ENCODE measurements around the gene ARID1B.

The ARID1B gene

DNA sequence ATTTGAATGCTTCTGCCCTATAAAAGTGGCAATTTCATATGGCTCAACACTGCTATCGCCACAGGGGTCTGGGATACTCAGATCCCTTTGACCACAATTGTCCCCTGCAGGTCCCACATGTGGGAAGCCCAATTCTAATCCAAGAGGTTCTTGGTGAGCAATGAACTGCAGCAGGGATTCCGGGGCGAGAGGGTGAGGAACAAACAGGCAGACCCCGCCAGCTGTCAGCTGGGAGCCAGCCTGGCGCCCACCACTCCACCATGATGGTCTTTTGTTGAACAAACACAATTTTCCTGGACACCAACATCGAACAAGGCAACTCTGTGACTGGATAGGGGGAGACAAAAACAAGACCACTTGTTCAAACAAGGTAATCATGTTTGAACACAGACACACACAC lies 465.6 kb downstream of the ARID1B start:
- no peak overlapping the region for H3K4me3 ChIP-seq (ENCODE audit: low read length)
- no peak overlapping the region for H3K9ac ChIP-seq (ENCODE audit: low read length)
- H3K9me3 ChIP-seq (ENCODE audit: control insufficient read depth, low read length): no peaks in the 10 kb centered on the region
- H3K4me1 ChIP-seq (ENCODE audit: control insufficient read depth, insufficient read depth, low read length): peaks cover 61% of the 10 kb centered on the region
- H3K27me3 ChIP-seq (replicated peaks; ENCODE audit: control insufficient read depth, insufficient read depth, low read length): no peaks in the 10 kb centered on the region
- no peak for DNase-seq (ENCODE audit: low read depth)
- H3K36me3 ChIP-seq (ENCODE audit: control insufficient read depth, insufficient read depth, low read length, severe bottlenecking): no peaks in the 10 kb centered on the region

GRCh38 chr6:157244175-157244574 lies 467.0 kb downstream of the ARID1B start:
- H3K4me1 ChIP-seq (ENCODE audit: control insufficient read depth, insufficient read depth, low read length): peaks cover 60% of the 10 kb centered on the region
- H3K27me3 ChIP-seq (replicated peaks; ENCODE audit: control insufficient read depth, insufficient read depth, low read length): no peaks in the 10 kb centered on the region
- H3K4me3 ChIP-seq (ENCODE audit: low read length): no peak overlapping the region
- H3K9ac ChIP-seq (ENCODE audit: low read length): peak overlapping the region; percentile 61
- peak; percentile 80 for DNase-seq (ENCODE audit: low read depth)
- H3K9me3 ChIP-seq (ENCODE audit: control insufficient read depth, low read length): peaks cover 3% of the 10 kb centered on the region
- no peaks in the 10 kb centered on the region for H3K36me3 ChIP-seq (ENCODE audit: control insufficient read depth, insufficient read depth, low read length, severe bottlenecking)

DNA sequence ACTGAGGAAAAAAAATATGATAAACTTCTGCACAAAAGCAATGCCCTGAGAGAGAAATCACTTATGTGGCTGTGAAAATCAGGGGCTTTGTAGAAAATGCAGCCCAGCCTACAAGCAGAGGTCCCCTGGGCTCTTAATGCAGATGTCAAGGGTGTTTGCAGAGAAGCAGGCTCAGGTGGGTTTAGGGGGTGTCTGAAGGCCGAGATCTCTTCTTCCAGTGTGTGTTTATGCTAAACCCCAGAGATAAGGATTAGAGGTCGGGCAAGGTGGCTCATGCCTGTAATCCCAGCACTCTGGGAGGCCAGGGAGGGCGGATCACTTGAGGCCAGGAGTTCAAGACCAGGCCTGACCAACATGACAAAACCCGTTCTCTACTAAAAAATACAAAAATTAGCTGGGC lies 467.6 kb downstream of the ARID1B start:
- Histone ChIP-seq H3K27me3 (replicated peaks; ENCODE audit: control insufficient read depth, insufficient read depth, low read length) (no peaks in the 10 kb centered on the region), H3K36me3 (ENCODE audit: control insufficient read depth, insufficient read depth, low read length, severe bottlenecking) (no peaks in the 10 kb centered on the region), H3K4me1 (ENCODE audit: control insufficient read depth, insufficient read depth, low read length) (peaks cover 54% of the 10 kb centered on the region), H3K4me3 (ENCODE audit: low read length) (no peak overlapping the region), H3K9me3 (ENCODE audit: control insufficient read depth, low read length) (peaks cover 3% of the 10 kb centered on the region), H3K9ac (ENCODE audit: low read length) (peak overlapping the region; percentile 61)
- no peak for DNase-seq (ENCODE audit: low read depth)

DNA sequence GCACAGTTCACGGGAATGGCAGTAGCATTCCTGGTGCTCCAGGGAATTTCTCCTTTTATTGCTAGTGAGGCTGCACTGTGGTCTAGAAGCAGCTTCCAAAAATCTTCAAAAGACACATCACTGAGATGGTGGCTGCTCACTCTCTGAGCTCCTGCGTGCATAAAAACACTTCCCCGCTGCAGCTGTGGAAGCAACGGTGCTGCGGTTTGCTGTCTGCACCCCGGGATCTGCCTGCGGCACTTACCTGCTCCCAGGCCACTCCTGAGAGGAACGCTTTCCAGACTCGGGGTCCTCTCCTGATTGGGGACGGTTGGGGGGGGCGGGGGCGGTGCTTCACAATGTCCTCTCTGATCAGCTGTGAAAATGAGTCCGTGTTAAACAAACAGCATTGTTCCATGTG lies 468.3 kb downstream of the ARID1B start:
- peak overlapping the region; percentile 61 for H3K9ac ChIP-seq (ENCODE audit: low read length)
- no peak overlapping the region for H3K4me3 ChIP-seq (ENCODE audit: low read length)
- H3K4me1 ChIP-seq (ENCODE audit: control insufficient read depth, insufficient read depth, low read length): peaks cover 48% of the 10 kb centered on the region
- peaks cover 3% of the 10 kb centered on the region for H3K9me3 ChIP-seq (ENCODE audit: control insufficient read depth, low read length)
- no peak for DNase-seq (ENCODE audit: low read depth)
- H3K36me3 ChIP-seq (ENCODE audit: control insufficient read depth, insufficient read depth, low read length, severe bottlenecking): no peaks in the 10 kb centered on the region
- peaks cover 2% of the 10 kb centered on the region for H3K27me3 ChIP-seq (replicated peaks; ENCODE audit: control insufficient read depth, insufficient read depth, low read length)

DNA sequence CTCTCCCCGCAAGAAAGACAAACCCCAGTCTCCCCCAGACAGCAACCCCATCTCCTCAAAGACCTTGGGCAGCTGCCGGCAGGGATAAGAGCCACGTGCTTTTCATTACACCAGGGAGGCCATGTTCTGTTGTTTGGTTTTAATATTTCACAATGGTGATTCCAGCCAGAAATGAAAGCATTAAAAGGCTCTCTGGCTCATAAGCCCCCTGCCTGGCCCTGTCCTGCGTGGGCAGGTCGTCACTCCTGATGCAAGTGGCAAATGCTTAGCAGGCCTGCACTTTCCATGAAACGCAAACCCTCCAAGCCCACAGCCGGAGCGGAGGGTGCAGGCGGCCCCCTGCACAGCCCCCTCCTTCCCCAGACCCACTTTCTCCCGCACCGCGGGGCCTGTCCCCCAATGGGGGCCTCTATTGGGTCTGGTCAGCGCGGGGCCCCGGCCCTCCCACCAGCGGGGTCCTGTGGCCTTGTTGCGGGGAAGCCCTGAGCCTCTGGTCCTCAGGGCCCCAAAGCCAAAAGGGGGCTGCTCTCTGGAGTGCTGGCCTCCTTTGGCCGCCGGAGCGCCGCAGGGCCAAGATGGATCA lies 469.0 kb downstream of the ARID1B start:
- no peaks in the 10 kb centered on the region for H3K36me3 ChIP-seq (ENCODE audit: control insufficient read depth, insufficient read depth, low read length, severe bottlenecking)
- H3K27me3 ChIP-seq (replicated peaks; ENCODE audit: control insufficient read depth, insufficient read depth, low read length): peaks cover 5% of the 10 kb centered on the region
- no peak overlapping the region for H3K4me3 ChIP-seq (ENCODE audit: low read length)
- peak overlapping the region; percentile 57 for H3K9ac ChIP-seq (ENCODE audit: low read length)
- peak; percentile 68 for DNase-seq (ENCODE audit: low read depth)
- peaks cover 3% of the 10 kb centered on the region for H3K9me3 ChIP-seq (ENCODE audit: control insufficient read depth, low read length)
- peaks cover 41% of the 10 kb centered on the region for H3K4me1 ChIP-seq (ENCODE audit: control insufficient read depth, insufficient read depth, low read length)

DNA sequence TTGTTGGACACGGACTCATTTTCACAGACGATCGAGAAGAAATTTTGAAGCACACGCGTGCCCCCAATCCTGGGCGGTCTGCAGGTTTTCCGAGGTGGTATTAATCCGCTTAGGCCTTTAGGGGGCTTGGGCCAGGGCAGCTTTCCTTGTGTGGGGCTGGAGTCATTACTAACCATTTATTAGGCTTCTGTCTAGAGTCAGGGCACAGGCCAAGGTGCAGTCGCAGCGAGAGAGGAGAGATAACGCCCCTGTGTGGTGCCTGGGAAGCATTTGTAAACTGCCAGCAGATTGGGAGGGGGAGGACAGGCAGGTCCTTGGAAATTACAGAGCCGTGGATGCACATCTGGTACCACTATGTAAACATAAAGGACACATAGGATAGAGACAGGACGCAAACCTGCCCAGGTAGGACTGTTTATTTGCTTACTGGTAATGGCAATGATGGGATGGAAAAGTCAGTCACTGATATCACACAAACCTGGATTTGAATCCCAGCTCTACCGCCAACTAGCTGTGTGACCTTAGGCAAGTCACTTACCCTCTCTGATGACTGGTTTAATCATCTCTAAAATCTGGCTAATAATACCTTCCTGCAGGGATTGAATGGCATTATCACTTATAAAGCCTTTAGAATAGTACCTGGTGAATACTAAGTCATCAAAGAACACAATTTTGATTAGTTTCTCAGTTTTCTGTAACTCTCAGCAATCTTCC lies 469.8 kb downstream of the ARID1B start:
- H3K27me3 ChIP-seq (replicated peaks; ENCODE audit: control insufficient read depth, insufficient read depth, low read length): peaks cover 5% of the 10 kb centered on the region
- peaks cover 3% of the 10 kb centered on the region for H3K9me3 ChIP-seq (ENCODE audit: control insufficient read depth, low read length)
- H3K4me3 ChIP-seq (ENCODE audit: low read length): no peak overlapping the region
- H3K4me1 ChIP-seq (ENCODE audit: control insufficient read depth, insufficient read depth, low read length): peaks cover 37% of the 10 kb centered on the region
- no peak for DNase-seq (ENCODE audit: low read depth)
- H3K36me3 ChIP-seq (ENCODE audit: control insufficient read depth, insufficient read depth, low read length, severe bottlenecking): no peaks in the 10 kb centered on the region
- H3K9ac ChIP-seq (ENCODE audit: low read length): no peak overlapping the region

DNA sequence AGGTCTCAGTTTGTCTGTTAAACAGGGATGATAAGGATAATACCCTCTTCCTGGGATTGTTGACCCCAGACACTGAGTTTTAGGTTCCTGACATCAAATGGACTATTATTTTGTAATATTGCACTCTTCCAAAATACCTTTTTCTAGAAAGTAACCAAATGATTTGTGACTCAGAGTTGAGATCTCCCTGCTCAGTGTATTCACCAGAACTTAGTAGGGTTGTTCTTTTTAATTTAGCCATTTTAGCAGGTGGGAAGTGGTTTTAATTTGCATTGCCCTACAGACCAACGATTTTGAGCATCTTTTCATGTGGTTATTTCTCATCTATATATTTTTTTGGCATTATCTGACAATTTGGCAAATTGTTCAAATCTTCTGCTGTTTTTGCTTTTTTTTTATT lies 471.1 kb downstream of the ARID1B start:
- no peaks in the 10 kb centered on the region for H3K36me3 ChIP-seq (ENCODE audit: control insufficient read depth, insufficient read depth, low read length, severe bottlenecking)
- H3K4me1 ChIP-seq (ENCODE audit: control insufficient read depth, insufficient read depth, low read length): peaks cover 30% of the 10 kb centered on the region
- no peak overlapping the region for H3K4me3 ChIP-seq (ENCODE audit: low read length)
- H3K9ac ChIP-seq (ENCODE audit: low read length): no peak overlapping the region
- no peak for DNase-seq (ENCODE audit: low read depth)
- H3K9me3 ChIP-seq (ENCODE audit: control insufficient read depth, low read length): peaks cover 3% of the 10 kb centered on the region
- H3K27me3 ChIP-seq (replicated peaks; ENCODE audit: control insufficient read depth, insufficient read depth, low read length): peaks cover 15% of the 10 kb centered on the region

DNA sequence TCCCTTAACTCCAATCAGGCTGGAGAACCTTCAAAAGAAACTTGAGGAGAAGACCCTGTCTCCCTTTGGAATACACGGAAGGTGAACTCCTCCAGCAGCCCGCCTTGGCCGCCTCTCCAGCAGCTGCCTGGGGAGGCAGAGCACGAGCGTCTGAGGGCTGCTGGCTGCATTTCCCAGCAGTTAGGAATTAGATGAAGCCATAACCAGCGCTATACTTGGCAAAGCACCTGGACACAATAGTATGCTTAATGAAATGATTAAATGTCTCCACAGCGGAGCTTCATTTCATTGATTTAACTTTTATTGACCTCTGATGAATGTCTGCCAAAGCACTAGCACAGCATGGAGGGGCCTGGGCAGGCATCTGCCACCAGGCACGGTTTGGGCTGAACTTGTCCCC lies 472.6 kb downstream of the ARID1B start:
- peaks cover 15% of the 10 kb centered on the region for H3K27me3 ChIP-seq (replicated peaks; ENCODE audit: control insufficient read depth, insufficient read depth, low read length)
- H3K4me3 ChIP-seq (ENCODE audit: low read length): no peak overlapping the region
- no peak for DNase-seq (ENCODE audit: low read depth)
- H3K4me1 ChIP-seq (ENCODE audit: control insufficient read depth, insufficient read depth, low read length): peaks cover 21% of the 10 kb centered on the region
- H3K36me3 ChIP-seq (ENCODE audit: control insufficient read depth, insufficient read depth, low read length, severe bottlenecking): no peaks in the 10 kb centered on the region
- peaks cover 3% of the 10 kb centered on the region for H3K9me3 ChIP-seq (ENCODE audit: control insufficient read depth, low read length)
- H3K9ac ChIP-seq (ENCODE audit: low read length): no peak overlapping the region

DNA sequence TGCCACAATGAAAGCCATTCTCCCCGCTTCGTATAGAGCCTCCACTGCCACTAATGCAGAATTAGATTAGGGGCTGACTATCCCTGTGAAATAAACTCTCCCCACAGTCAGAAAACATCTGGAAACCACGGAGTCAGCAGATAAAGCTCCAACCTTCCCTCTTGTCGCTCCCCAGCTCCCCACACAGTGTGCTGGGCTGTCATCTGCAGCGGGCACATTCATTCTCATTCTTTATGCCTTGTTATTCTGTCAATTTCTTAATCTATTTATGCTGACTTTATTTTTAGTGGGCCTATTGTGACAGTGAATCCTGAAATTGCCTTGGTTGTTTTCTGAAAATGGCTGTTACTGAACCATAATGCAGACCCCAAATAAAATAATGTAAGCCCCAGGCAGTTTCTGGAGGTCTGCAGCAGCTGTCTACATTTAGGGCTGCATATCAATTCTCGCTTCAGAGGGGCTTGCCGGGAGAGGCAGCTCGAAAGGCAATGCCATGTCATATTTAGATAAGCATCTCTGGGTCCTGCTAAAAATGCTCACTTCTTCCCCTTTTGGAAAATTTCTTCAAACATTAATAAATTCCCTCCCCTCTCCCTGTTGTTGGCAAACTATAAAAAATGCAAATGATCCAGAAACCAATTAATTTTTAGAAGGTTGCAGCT lies 474.5 kb downstream of the ARID1B start:
- peaks cover 3% of the 10 kb centered on the region for H3K9me3 ChIP-seq (ENCODE audit: control insufficient read depth, low read length)
- peaks cover 2% of the 10 kb centered on the region for H3K4me1 ChIP-seq (ENCODE audit: control insufficient read depth, insufficient read depth, low read length)
- DNase-seq (ENCODE audit: low read depth): no peak
- H3K27me3 ChIP-seq (replicated peaks; ENCODE audit: control insufficient read depth, insufficient read depth, low read length): peaks cover 29% of the 10 kb centered on the region
- H3K36me3 ChIP-seq (ENCODE audit: control insufficient read depth, insufficient read depth, low read length, severe bottlenecking): no peaks in the 10 kb centered on the region
- H3K9ac ChIP-seq (ENCODE audit: low read length): no peak overlapping the region
- H3K4me3 ChIP-seq (ENCODE audit: low read length): no peak overlapping the region

DNA sequence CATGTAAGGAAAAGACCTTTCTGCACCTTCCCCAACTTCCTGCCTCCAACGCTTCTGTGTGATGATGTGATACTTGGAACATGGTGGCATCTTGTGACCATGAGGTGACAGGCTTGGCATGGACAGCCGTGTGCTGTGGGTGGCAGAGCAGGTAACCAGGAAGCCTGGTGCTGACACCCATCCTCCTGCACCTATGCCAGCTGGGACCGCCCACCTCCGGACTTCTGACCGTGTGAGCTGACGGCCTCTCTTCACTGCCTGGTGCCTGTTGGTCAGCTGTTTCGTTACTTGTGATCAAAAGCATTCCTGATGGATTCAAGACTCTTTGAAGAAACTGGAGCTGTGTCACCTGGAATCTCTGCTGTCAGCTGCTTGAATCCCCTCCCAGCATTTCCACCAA lies 475.8 kb downstream of the ARID1B start:
- Histone ChIP-seq H3K36me3 (ENCODE audit: control insufficient read depth, insufficient read depth, low read length, severe bottlenecking) (no peaks in the 10 kb centered on the region), H3K4me1 (ENCODE audit: control insufficient read depth, insufficient read depth, low read length) (no peaks in the 10 kb centered on the region), H3K9me3 (ENCODE audit: control insufficient read depth, low read length) (peaks cover 3% of the 10 kb centered on the region), H3K9ac (ENCODE audit: low read length) (no peak overlapping the region), H3K27me3 (replicated peaks; ENCODE audit: control insufficient read depth, insufficient read depth, low read length) (peaks cover 34% of the 10 kb centered on the region), H3K4me3 (ENCODE audit: low read length) (no peak overlapping the region)
- DNase-seq (ENCODE audit: low read depth): no peak

DNA sequence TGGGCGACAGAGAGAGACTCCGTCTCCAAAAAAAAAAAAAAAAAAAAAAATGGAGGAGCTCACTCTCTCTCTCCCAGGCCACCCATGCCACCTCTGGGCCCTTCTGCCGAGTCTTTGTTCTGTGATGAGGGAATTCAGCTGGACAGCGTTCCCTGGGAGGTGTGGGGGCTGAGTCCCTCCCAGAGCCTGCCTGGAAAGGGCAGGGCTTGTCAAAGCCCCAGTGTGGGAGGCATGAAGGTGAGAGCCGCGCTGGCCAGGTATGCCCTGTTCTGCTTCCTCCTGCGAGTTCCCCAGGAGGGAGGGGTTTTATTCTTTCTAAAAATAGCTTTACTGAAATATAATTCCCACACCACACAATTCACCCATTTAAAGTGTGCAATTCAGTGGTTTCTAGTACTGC lies 476.5 kb downstream of the ARID1B start:
- no peak overlapping the region for H3K4me3 ChIP-seq (ENCODE audit: low read length)
- peaks cover 39% of the 10 kb centered on the region for H3K27me3 ChIP-seq (replicated peaks; ENCODE audit: control insufficient read depth, insufficient read depth, low read length)
- no peaks in the 10 kb centered on the region for H3K36me3 ChIP-seq (ENCODE audit: control insufficient read depth, insufficient read depth, low read length, severe bottlenecking)
- no peak for DNase-seq (ENCODE audit: low read depth)
- no peak overlapping the region for H3K9ac ChIP-seq (ENCODE audit: low read length)
- H3K4me1 ChIP-seq (ENCODE audit: control insufficient read depth, insufficient read depth, low read length): no peaks in the 10 kb centered on the region
- peaks cover 3% of the 10 kb centered on the region for H3K9me3 ChIP-seq (ENCODE audit: control insufficient read depth, low read length)
